HG02763 (cell line): ENCODE data around the gene SERPINB6.
"Not testable (repeated sequence)": the region's sequence is repeated elsewhere in the genome, so short reads cannot be mapped to it uniquely, and the experiment has no call there.

Experiments
- ATAC-seq: cut with Tn5 transposase; IDR thresholded peaks from one replicate; pipeline ENCODE4 v1.9.1; 2021; ENCODE audit warnings: mild to moderate bottlenecking, moderate library complexity; ENCODE audit not compliant: unreplicated experiment

SERPINB6 gene

GRCh38 chr6:2999618-3000557 lies 28.5 kb upstream of the SERPINB6 start, which contains the start of gene NQO2:
NQO2 (plus strand) TSS chr6:2999894; CDS start chr6:3006553, 6,659 bp downstream.
- ATAC-seq = peak; percentile 79

- peak; percentile 26 for ATAC-seq
Observed at GRCh38 chr6:2998998-2999617, 27.7 kb upstream of the SERPINB6 start.

GRCh38 chr6:2998249-2998997 lies 27.1 kb upstream of the SERPINB6 start:
- ATAC-seq = not testable (repeated sequence)

- ATAC-seq = no peak
Observed at GRCh38 chr6:2993755-2994317, 22.5 kb upstream of the SERPINB6 start.

GRCh38 chr6:2992330-2992979 lies 21.1 kb upstream of the SERPINB6 start:
- no peak for ATAC-seq

GRCh38 chr6:2990932-2991506 lies 19.7 kb upstream of the SERPINB6 start:
- ATAC-seq = no peak

GRCh38 chr6:2990248-2990931 lies 19.0 kb upstream of the SERPINB6 start:
- no peak for ATAC-seq

GRCh38 chr6:2989332-2990247 lies 18.2 kb upstream of the SERPINB6 start:
- ATAC-seq = peak; percentile 66

GRCh38 chr6:2988426-2989331 lies 17.3 kb upstream of the SERPINB6 start:
- ATAC-seq = peak; percentile 65

- ATAC-seq = no peak
Observed at GRCh38 chr6:2988094-2988425, 16.7 kb upstream of the SERPINB6 start.

- ATAC-seq = no peak
Observed at GRCh38 chr6:2986722-2987221, 15.4 kb upstream of the SERPINB6 start.

GRCh38 chr6:2984738-2985406 lies 13.5 kb upstream of the SERPINB6 start:
- no peak for ATAC-seq

GRCh38 chr6:2982426-2983117 lies 11.2 kb upstream of the SERPINB6 start:
- ATAC-seq = no peak

- no peak for ATAC-seq
Observed at GRCh38 chr6:2980465-2980855, 9.1 kb upstream of the SERPINB6 start.

- no peak for ATAC-seq
Observed at GRCh38 chr6:2979819-2980464, 8.6 kb upstream of the SERPINB6 start.

GRCh38 chr6:2978923-2979322 lies 7.6 kb upstream of the SERPINB6 start:
- no peak for ATAC-seq
